ENCODE measurements around the gene KCNJ6. TPM values are rescaled to one million over a fixed set of nuclear protein-coding genes. Genes with fewer than 3 reads are reported as not detected.

The KCNJ6 gene
- total RNA-seq, 2 donors from 2014 or later = 0.33 TPM; not detected in 1

GRCh38 chr21:37683396-37684114 is 232.7 kb downstream of the KCNJ6 start:
- 60 to 62% methylated on average over 4 to 8 of the region's 8 CpGs for WGBS, 2 experiments (ENCODE audit: insufficient coverage in 1 of 2, insufficient read length in 1 of 2)
- H3K4me3 Mint-ChIP-seq = no peak overlapping the region
- Histone ChIP-seq H3K36me3 (ENCODE audit: control insufficient read depth, insufficient read depth, low read length) (no peaks in the 10 kb centered on the region), H3K9me3 (ENCODE audit: control insufficient read depth, low read length) (peaks cover 14% of the 10 kb centered on the region), H3K27me3 (ENCODE audit: control insufficient read depth, insufficient read depth, low read length, poor library complexity, severe bottlenecking) (no peaks in the 10 kb centered on the region), H3K27ac (ENCODE audit: low read depth, low read length) (no peak overlapping the region), H3K4me3 (ENCODE audit: low read length) (no peak overlapping the region), H3K4me1 (ENCODE audit: control insufficient read depth, insufficient read depth, low read length) (no peaks in the 10 kb centered on the region), H3K9ac (ENCODE audit: extremely low read depth, low read length, poor library complexity, severe bottlenecking) (no peak overlapping the region)
- no peaks in the 10 kb centered on the region for H3K27me3 Mint-ChIP-seq (ENCODE audit: insufficient read depth)
- H3K27ac Mint-ChIP-seq = peak overlapping the region; percentile 27
- DNase-seq = no peak
- TF ChIP-seq CTCF (conservative IDR thresholded peaks at IDR 0.05) = no peak
- peaks cover 3% of the 10 kb centered on the region for H3K36me3 Mint-ChIP-seq (ENCODE audit: low read depth)
- H3K4me1 Mint-ChIP-seq = peaks cover 13% of the 10 kb centered on the region
- peaks cover 11% of the 10 kb centered on the region for H3K9me3 Mint-ChIP-seq

GRCh38 chr21:37682966-37683365 is 233.3 kb downstream of the KCNJ6 start:
- 80% methylated on average over 6 of the region's 6 CpGs for WGBS, 2 experiments (ENCODE audit: insufficient coverage in 1 of 2, insufficient read length in 1 of 2)
- no peaks in the 10 kb centered on the region for H3K27me3 Mint-ChIP-seq (ENCODE audit: insufficient read depth)
- no peak for TF ChIP-seq CTCF (conservative IDR thresholded peaks at IDR 0.05)

GRCh38 chr21:37677006-37677405 is 239.3 kb downstream of the KCNJ6 start:
- Histone ChIP-seq H3K9me3 (ENCODE audit: control insufficient read depth, low read length) (peaks cover 6% of the 10 kb centered on the region), H3K9ac (ENCODE audit: extremely low read depth, low read length, poor library complexity, severe bottlenecking) (no peak overlapping the region), H3K4me1 (ENCODE audit: control insufficient read depth, insufficient read depth, low read length) (peaks cover 12% of the 10 kb centered on the region), H3K27ac (ENCODE audit: low read depth, low read length) (no peak overlapping the region), H3K36me3 (ENCODE audit: control insufficient read depth, insufficient read depth, low read length) (no peaks in the 10 kb centered on the region), H3K4me3 (ENCODE audit: low read length) (no peak overlapping the region), H3K27me3 (ENCODE audit: control insufficient read depth, insufficient read depth, low read length, poor library complexity, severe bottlenecking) (no peaks in the 10 kb centered on the region)
- 96% methylated on average over 4 of the region's 4 CpGs; no CpG with 5 or more reads in 1 of the 2 experiments for WGBS, 2 experiments (ENCODE audit: insufficient coverage in 1 of 2, insufficient read length in 1 of 2)
- Mint-ChIP-seq H3K36me3 (ENCODE audit: low read depth) (peaks cover 2% of the 10 kb centered on the region), H3K4me1 (peaks cover 27% of the 10 kb centered on the region), H3K27ac (no peak overlapping the region), H3K27me3 (ENCODE audit: insufficient read depth) (peaks cover 10% of the 10 kb centered on the region), H3K4me3 (no peak overlapping the region), H3K9me3 (peaks cover 2% of the 10 kb centered on the region)
- TF ChIP-seq CTCF (conservative IDR thresholded peaks at IDR 0.05) = no peak
- DNase-seq = no peak

More at GRCh38 chr21:37682966-37683365, 233.3 kb downstream of the KCNJ6 start:
- Histone ChIP-seq H3K36me3 (ENCODE audit: control insufficient read depth, insufficient read depth, low read length) (no peaks in the 10 kb centered on the region), H3K9ac (ENCODE audit: extremely low read depth, low read length, poor library complexity, severe bottlenecking) (no peak overlapping the region), H3K4me1 (ENCODE audit: control insufficient read depth, insufficient read depth, low read length) (no peaks in the 10 kb centered on the region), H3K9me3 (ENCODE audit: control insufficient read depth, low read length) (peaks cover 14% of the 10 kb centered on the region), H3K27me3 (ENCODE audit: control insufficient read depth, insufficient read depth, low read length, poor library complexity, severe bottlenecking) (no peaks in the 10 kb centered on the region), H3K27ac (ENCODE audit: low read depth, low read length) (no peak overlapping the region), H3K4me3 (ENCODE audit: low read length) (no peak overlapping the region)
- peaks cover 5% of the 10 kb centered on the region for H3K36me3 Mint-ChIP-seq (ENCODE audit: low read depth)
- DNase-seq = no peak
- no peak overlapping the region for H3K27ac Mint-ChIP-seq
- H3K4me3 Mint-ChIP-seq = no peak overlapping the region
- peaks cover 13% of the 10 kb centered on the region for H3K4me1 Mint-ChIP-seq
- peaks cover 13% of the 10 kb centered on the region for H3K9me3 Mint-ChIP-seq
